BJ (cell line): ENCODE measurements around the gene ADRB2. TPM values are rescaled to one million over a fixed set of nuclear protein-coding genes. Genes with fewer than 3 reads are reported as not detected.

Experiments
- CTCF ChIA-PET: fragments of 350-600 bp; formaldehyde crosslinking; extraction: SDS; loops from one replicate; lab custom pipeline; 2021; ENCODE audit warnings: antibody characterized with exemption, inconsistent platforms; lab: Yijun Ruan, JAX
- POLR2A ChIA-PET: fragments of 300-600 bp; sonication (Branson Sonifier 250); formaldehyde crosslinking; extraction: SDS; loops from one replicate; lab custom pipeline; 2021; ENCODE audit warnings: antibody characterized with exemption; lab: Charles Lee
- DNase-seq: peaks from one replicate; pipeline ENCODE4 v3.0.0-alpha.2; 2011; ENCODE audit warnings: low read depth
- H3K27me3 ChIP-seq: 2 replicates; pipeline ENCODE4 v1.6.0; 2011; ENCODE audit warnings: low read length; ENCODE audit not compliant: control insufficient read depth, insufficient read depth
- H3K36me3 ChIP-seq: 2 replicates; pipeline ENCODE4 v1.5.1; 2011; ENCODE audit warnings: low read length; ENCODE audit not compliant: control insufficient read depth, insufficient read depth
- H3K4me3 ChIP-seq: 2 replicates; pipeline ENCODE4 v1.5.1; 2011; ENCODE audit warnings: low read depth, mild to moderate bottlenecking, control low read depth, low read length
- polyA plus RNA-seq: library from polyadenylated mRNA; depleted of rRNA; stranded (reverse); fragments of >200 nt; gene quantifications from 2 replicates; pipeline ENCODE4 v1.2.3, GENCODE V29; 2011
- TF ChIP-seq, protein P1 (sequence below): IDR thresholded peaks from 2 replicates; pipeline ENCODE4 v1.5.1; 2011; ENCODE audit warnings: low read depth, mild to moderate bottlenecking, control low read depth, inconsistent platforms, low read length, moderate library complexity; ENCODE audit not compliant: insufficient read depth

The ADRB2 gene
- polyA plus RNA-seq, 1 experiment: 0.64 TPM

DNA sequence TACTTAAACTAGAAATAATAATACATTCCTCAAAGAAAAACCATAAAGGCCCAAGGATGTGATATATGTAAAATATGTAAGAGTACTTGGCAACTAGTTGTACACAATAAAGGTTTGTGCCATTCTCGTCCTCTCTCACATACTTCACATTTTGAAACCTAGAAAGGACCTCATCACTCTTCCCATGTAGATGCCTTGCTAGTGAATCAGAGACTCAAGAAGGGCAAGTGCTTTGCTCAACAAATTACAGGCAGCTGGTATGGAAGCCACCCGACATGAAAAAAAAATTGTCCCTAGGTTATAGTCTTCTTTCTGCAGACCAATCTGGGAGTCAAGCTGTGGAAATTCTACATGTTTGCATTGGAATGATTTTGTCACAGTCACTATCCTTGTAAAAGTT is 31.7 kb downstream of the ADRB2 start:
- CTCF ChIA-PET: interaction anchor here (0.7 kb wide), 1 partner anchor 10 kb away, joined by 3 read pairs; no protein-coding TSS in a partner anchor
- Histone ChIP-seq H3K27me3 (no peaks in the 10 kb centered on the region), H3K4me3 (no peak overlapping the region), H3K36me3 (no peaks in the 10 kb centered on the region)
- TF ChIP-seq, protein P1, sequence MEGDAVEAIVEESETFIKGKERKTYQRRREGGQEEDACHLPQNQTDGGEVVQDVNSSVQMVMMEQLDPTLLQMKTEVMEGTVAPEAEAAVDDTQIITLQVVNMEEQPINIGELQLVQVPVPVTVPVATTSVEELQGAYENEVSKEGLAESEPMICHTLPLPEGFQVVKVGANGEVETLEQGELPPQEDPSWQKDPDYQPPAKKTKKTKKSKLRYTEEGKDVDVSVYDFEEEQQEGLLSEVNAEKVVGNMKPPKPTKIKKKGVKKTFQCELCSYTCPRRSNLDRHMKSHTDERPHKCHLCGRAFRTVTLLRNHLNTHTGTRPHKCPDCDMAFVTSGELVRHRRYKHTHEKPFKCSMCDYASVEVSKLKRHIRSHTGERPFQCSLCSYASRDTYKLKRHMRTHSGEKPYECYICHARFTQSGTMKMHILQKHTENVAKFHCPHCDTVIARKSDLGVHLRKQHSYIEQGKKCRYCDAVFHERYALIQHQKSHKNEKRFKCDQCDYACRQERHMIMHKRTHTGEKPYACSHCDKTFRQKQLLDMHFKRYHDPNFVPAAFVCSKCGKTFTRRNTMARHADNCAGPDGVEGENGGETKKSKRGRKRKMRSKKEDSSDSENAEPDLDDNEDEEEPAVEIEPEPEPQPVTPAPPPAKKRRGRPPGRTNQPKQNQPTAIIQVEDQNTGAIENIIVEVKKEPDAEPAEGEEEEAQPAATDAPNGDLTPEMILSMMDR: no peak
- no peak for DNase-seq
- POLR2A ChIA-PET: interaction anchor here (0.6 kb wide), 1 partner anchor 115 kb away, joined by 4 read pairs; no protein-coding TSS in a partner anchor

DNA sequence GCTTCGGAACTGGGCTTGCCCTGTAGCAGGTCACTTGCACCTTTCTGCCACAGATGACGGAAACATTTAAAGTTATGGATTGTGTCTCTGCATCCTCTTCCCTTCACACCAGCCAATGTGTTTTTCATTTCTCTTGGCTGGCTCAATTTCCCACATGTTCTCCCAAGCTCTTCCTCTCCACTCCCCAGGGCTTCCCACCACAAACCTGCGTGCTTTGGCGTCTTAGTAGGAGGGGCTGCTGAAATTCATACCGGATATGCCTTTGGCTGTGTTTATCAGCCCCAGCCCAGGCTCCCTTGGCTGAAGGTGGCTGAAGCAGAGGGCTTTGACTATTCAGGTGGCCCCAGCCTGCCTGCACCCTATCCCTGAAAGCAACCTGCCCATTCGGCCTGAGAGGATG is 32.1 kb downstream of the ADRB2 start:
- no peak for DNase-seq
- no peaks in the 10 kb centered on the region for H3K27me3 ChIP-seq
- H3K4me3 ChIP-seq: no peak overlapping the region
- H3K36me3 ChIP-seq: no peaks in the 10 kb centered on the region
- CTCF ChIA-PET: interaction anchor here (0.7 kb wide), 1 partner anchor 9 kb away, joined by 3 read pairs; no protein-coding TSS in a partner anchor
- POLR2A ChIA-PET: interaction anchor here (0.6 kb wide), 1 partner anchor 116 kb away, joined by 4 read pairs; no protein-coding TSS in a partner anchor
- TF ChIP-seq, protein P1: no peak

- Histone ChIP-seq H3K36me3 (no peaks in the 10 kb centered on the region), H3K27me3 (no peaks in the 10 kb centered on the region), H3K4me3 (no peak overlapping the region)
- POLR2A ChIA-PET: no interaction called here
- TF ChIP-seq, protein P1: no peak
- CTCF ChIA-PET: interaction anchor here (1.0 kb wide), 1 partner anchor 15 kb away, joined by 3 read pairs; no protein-coding TSS in a partner anchor
- no peak for DNase-seq
Measured at GRCh38 chr5:148859703-148860102, 33.3 kb downstream of the ADRB2 start.

DNA sequence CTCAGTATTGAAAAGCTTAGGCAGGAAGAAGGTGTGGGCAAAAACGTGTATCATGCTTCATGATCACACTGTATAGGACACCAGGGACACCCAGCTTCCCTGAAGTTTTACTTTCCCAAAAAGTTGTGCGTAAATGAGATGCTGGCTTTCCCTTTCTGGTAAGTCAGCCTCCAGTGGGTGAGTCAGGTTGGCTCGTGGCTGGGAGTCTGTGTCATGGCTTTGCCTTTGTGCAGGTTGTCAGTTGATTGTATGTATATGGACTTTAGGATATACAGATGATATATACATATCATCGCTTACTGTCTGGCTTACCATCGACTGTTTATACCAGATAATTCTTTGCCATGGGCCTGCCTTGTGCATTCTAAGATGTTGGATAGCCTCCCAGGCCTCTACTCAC is 34.2 kb downstream of the ADRB2 start:
- POLR2A ChIA-PET: no interaction called here
- CTCF ChIA-PET: interaction anchor here (1.0 kb wide), 1 partner anchor 14 kb away, joined by 3 read pairs; no protein-coding TSS in a partner anchor
- TF ChIP-seq, protein P1: no peak
- no peak for DNase-seq
- Histone ChIP-seq H3K27me3 (no peaks in the 10 kb centered on the region), H3K36me3 (no peaks in the 10 kb centered on the region), H3K4me3 (no peak overlapping the region)

DNA sequence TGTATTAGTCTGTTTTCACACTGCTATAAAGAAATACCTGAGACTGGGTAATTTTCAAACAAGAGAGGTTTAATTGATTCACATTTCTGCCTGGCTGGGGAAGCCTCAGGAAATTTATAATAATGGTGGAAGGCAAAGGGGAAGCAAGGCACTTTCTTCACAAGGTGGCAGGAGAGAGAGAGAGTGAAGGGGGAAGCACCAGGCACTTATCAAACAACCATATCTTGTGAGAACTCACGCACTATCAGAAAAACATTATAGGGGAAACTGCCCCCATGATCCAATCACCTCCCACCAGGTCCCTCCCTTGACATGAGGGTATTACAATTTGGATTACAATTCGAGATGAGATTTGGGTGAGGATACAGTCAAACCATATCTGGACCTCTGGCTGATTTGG is 34.7 kb downstream of the ADRB2 start:
- Histone ChIP-seq H3K27me3 (no peaks in the 10 kb centered on the region), H3K4me3 (no peak overlapping the region), H3K36me3 (no peaks in the 10 kb centered on the region)
- TF ChIP-seq, protein P1: no peak
- POLR2A ChIA-PET: no interaction called here
- CTCF ChIA-PET: no interaction called here
- no peak for DNase-seq
